ENCODE results near the gene C6orf120.

DNA sequence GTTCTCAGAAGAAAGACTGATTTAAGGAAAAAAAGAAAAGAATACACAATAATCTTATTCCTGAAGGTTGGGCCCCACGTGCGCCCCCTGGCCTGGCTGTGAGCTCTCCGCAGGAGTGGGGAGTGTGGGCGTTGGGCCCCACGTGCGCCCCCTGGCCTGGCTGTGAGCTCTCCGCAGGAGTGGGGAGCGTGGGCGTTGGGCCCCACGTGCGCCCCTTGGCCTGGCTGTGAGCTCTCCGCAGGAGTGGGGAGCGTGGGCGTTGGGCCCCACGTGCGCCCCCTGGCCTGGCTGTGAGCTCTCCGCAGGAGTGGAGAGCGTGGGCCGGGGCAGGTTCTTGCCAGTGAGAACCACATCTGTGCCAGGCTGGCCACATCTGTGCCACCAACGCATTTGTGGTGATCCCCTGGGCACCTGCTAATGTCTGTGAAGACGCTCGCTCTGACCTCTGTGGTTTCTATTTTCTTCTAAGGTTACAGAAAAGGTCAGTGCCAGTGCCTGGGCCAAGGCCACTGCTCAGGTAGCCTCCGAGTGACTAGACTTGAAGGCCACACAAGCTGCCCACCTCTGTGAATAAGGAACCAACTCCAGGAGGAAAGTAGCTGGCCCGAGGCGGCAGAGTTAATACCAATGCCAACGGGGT is 41.1 kb upstream of the C6orf120 start:
- TF ChIP-seq, protein P1, sequence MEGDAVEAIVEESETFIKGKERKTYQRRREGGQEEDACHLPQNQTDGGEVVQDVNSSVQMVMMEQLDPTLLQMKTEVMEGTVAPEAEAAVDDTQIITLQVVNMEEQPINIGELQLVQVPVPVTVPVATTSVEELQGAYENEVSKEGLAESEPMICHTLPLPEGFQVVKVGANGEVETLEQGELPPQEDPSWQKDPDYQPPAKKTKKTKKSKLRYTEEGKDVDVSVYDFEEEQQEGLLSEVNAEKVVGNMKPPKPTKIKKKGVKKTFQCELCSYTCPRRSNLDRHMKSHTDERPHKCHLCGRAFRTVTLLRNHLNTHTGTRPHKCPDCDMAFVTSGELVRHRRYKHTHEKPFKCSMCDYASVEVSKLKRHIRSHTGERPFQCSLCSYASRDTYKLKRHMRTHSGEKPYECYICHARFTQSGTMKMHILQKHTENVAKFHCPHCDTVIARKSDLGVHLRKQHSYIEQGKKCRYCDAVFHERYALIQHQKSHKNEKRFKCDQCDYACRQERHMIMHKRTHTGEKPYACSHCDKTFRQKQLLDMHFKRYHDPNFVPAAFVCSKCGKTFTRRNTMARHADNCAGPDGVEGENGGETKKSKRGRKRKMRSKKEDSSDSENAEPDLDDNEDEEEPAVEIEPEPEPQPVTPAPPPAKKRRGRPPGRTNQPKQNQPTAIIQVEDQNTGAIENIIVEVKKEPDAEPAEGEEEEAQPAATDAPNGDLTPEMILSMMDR (IDR thresholded peaks at IDR 0.05; ENCODE audit: low read depth, low read length): no peak
- no peak for TF ChIP-seq EZH2phosphoT487 (IDR thresholded peaks at IDR 0.05; ENCODE audit: low read depth)
